GM19023 (cell line): Measurements from ENCODE around the gene CCL27.
"Not testable (repeated sequence)": the region's sequence is repeated elsewhere in the genome, so short reads cannot be mapped to it uniquely, and the experiment has no call there.

Experiments
- ATAC-seq: cut with Tn5 transposase; IDR thresholded peaks from one replicate; pipeline ENCODE4 v1.9.1; 2021; ENCODE audit warnings: mild to moderate bottlenecking, moderate library complexity; ENCODE audit not compliant: unreplicated experiment

CCL27 gene

GRCh38 chr9:34651876-34652601 is 10.4 kb downstream of the CCL27 start, which contains the start of gene IL11RA:
IL11RA (plus strand) TSS chr9:34652185; CDS start chr9:34655218, 3,033 bp downstream.
- no peak for ATAC-seq

- ATAC-seq, result no peak
Measured at GRCh38 chr9:34651321-34651720, 11.1 kb downstream of the CCL27 start.

- no peak for ATAC-seq
Measured at GRCh38 chr9:34650816-34651215, 11.6 kb downstream of the CCL27 start.

DNA sequence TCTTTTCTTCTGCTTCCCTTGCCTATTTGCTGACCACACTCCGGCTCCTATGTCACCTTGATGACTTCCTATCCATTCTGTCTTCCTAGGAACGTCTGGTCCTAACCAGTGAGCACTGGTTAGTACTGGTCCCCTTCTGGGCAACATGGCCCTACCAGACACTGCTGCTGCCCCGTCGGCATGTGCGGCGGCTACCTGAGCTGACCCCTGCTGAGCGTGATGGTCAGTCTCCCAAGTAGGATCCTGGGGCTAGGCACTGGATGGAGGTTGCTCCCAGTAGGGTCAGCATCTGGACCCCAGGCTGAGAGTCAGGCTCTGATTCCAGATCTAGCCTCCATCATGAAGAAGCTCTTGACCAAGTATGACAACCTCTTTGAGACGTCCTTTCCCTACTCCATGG is 13.8 kb downstream of the CCL27 start:
- no peak for ATAC-seq

DNA sequence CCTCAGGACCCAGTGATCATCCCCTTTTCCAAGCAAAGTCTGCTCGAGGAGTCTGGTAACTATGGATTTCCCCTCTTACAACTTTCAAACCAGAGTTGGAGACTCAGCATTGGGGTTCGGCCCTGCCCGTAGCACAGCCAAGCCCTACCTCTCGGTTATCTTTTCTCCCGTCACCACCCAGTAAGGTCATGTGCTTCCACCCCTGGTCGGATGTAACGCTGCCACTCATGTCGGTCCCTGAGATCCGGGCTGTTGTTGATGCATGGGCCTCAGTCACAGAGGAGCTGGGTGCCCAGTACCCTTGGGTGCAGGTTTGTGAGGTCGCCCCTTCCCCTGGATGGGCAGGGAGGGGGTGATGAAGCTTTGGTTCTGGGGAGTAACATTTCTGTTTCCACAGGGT is 14.8 kb downstream of the CCL27 start:
- ATAC-seq, result no peak

DNA sequence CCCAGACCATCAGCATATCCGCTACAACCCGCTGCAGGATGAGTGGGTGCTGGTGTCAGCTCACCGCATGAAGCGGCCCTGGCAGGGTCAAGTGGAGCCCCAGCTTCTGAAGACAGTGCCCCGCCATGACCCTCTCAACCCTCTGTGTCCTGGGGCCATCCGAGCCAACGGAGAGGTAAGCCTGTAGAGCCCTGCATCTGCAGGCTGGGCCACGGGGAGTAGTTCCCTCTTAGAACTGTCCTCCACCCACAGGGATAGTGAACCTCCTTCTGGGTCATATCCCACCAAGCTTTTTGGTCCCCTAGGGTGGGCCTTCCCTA is 15.4 kb downstream of the CCL27 start:
- no peak for ATAC-seq

- ATAC-seq, result peak; percentile 89
Measured at GRCh38 chr9:34646211-34647083, 16.0 kb downstream of the CCL27 start, which contains the start of gene GALT. GALT (plus strand) TSS chr9:34646675; CDS start chr9:34646705, 30 bp downstream.

DNA sequence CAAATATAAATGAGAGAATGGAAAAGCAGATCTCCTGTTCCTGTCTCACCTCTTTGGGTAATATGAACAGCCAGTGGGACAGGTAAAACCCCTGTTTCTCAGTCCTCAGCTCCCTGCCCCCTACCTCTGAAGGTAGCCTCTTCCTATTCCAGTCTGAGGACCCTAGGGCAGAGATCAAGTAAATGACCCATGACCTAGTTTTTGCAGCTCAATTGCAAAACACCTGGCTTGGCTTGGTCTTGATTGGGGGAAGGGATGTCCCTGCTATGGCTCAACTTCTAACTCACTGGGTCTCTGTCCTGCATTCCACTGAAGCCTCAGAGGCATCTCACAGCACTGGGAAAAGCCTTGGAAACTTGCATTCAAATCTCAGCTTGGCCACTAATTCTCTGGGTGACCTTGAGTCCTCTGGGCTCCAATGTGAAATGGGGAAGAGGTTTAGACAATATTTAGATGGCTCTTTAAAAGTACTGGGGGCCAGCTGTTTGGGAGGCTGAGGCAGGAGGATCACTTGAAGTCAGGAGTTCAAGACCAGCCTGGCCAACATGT is 17.6 kb downstream of the CCL27 start:
- no peak for ATAC-seq

GRCh38 chr9:34642679-34643078 is 19.8 kb downstream of the CCL27 start:
- ATAC-seq, result no peak

GRCh38 chr9:34639322-34639721 is 23.1 kb downstream of the CCL27 start:
- ATAC-seq, result not testable (repeated sequence)

GRCh38 chr9:34638138-34638445 is 24.4 kb downstream of the CCL27 start:
- no peak for ATAC-seq

DNA sequence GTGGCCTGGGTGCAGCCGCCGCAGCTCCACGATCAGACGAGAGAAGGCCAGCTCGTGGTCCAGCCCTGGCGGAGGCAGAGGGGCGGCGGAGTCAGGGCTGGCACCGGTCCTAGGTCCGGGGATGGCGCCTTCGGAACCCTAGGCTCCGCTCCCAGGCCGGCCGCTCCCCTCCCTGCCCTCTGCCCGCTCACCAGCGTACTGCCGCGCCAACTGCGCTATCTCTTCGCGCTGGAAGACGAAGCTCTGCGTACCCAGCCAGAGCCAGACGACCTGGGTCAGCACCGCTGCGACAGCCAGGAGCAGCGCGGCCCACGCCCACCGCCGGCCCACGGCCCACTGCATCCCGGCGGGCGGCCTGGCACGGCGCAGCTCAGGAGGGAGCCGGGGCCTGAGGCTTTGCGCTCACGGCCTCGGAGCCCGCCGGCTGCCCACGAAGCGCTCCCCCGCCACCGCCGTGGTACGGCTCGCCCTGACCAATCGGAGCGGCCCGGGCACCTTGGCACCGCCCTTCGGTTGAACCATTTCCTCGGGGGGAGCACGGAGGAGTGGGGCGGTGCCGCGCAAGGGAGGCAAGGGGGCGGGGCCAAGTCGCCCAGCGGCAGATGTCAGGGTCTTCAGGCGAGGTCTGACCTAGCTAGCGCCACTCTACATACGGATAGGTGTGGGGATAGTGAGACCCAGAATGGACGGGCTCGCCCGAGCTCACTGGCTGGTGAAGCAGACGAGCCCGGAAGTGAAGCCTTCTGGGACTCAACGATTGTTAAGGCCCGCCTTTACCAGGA is 24.9 kb downstream of the CCL27 start, which contains the start of gene SIGMAR1:
Gene SIGMAR1, minus strand, starts transcription at position 432 of the 782 bp plus-strand sequence. Its CDS starts 90 bp downstream, at position 342.
- peak; percentile 87 for ATAC-seq

DNA sequence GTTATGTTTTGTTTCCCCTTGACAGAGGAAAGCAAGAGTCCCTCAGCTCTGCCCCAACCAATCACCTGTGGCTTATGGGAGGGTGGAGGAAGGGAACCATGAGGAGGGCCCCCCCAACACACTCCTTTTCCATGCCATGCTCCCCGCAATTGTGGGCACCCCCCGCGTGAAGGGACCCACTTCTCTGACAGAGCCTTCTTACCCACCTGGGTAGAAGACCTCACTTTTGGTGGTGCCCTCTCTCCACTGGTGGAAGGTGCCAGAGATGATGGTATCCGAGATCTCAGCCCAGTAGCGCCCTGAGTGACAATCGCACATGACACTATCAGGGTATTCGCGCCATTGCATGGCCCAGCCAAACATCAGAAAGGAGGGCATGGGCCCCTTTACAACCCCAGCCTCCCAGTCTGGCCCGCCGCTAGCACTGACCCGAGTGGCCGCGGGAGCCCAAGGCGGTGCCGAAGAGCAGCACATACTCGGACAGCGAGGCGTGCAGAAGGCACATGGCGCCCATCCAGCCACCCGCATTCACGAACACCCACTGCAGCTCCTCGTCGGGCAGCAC is 25.6 kb downstream of the CCL27 start:
- ATAC-seq, result no peak

- ATAC-seq, result no peak
Measured at GRCh38 chr9:34635556-34635955, 26.9 kb downstream of the CCL27 start.

DNA sequence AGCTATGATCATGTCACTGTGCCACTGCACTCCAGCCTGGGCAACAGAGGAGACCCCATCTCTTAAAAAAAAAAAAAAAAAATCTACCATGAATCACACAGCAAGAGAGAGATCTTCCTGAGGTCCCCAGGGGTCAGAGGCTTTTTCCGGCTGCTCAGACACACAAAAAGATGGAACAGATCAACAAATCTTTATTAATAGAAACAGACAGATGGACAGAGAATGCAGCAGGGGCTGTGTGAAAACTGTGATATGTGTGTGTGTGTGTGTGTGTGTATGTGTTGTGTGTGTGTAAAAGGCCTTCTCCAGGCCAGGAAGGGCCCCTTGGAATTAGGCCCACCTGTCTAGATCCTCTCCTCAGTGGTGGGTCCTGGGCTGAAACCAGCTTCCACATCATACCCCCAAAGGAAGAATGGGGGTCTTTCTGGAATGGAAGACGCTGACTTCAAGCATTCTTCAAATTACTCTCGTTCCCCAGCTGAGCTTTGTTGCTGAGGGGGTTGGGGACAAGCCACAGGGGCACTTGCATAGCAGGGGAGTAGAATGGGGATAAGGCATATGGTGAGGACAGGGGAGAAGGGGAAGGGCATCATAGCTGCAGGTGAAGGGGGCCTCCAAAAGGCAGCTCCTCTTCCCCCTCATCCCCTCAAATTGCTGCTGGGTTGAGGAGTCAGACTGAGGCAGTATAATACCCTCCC is 27.8 kb downstream of the CCL27 start:
- no peak for ATAC-seq

DNA sequence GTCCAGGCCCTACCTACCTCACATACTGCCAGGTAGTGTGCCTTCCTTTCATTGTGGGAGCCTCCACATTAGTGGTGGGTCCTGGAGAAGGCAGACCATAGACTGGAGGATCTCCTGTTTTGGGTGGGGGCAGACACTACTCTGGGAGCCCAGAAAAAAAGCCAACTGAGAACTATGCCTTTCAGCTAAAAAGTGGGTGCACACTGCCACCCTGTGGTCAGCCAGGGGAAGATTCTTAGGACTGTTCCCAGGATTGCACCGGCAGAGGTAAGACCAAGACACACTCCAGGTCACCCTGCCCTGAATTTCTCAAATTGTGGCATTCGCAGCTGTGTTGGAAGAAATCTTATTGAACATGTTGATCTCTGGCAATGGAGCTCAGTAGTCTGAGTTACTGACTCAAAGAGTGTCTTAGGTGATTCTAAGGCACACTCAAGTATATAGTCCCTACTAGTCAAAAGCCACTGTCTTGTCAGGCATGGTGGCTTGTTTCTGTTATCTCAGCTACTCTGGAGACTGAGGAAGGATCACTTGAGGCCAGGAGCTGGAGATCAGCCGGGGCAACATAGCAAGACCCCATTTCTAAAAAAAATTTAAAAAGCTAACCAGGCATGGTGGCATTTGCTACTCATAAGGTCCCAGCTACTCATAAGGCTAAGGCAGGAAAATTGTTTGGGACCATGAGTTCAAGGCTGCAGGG is 28.5 kb downstream of the CCL27 start:
- no peak for ATAC-seq

DNA sequence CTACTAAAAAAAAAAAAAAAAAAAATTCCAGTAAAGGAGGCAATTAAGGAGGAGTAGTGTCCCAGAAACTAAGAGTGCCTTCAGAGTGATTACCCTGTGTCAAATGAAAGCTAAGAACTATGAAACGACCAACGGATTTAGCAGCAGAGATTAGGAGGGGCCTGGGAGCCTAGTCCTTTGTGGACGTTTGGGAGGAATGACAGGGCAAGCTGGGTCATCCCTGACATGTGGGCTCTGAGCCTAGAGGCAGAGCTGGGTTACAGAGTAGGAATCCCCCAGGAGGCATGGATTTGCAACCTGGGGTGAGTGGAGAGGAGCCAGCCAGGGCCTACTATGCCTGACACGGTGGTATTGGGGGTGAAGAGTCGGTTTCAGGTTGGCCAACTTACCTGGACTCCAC is 29.3 kb downstream of the CCL27 start:
- ATAC-seq, result no peak

- no peak for ATAC-seq
Measured at GRCh38 chr9:34630402-34631154, 31.9 kb downstream of the CCL27 start.

DNA sequence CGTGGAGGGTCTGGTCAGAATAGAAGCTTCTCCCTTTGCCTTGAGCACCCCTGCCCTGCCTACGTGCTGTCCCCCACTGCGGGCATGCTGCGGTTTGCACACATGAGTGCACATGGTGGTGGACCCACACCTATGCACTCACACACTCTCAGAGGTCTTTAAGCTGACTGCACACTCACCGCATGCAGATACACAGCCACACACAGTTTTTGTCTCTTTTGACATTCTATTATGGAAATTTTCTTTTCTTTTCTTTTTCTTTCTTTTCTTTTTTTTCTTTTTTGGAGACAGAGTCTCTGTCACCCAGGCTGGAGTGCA is 33.0 kb downstream of the CCL27 start:
- ATAC-seq, result no peak
